ENCODE measurements around the gene FNDC10. TPM values are rescaled to one million over a fixed set of nuclear protein-coding genes. Genes with fewer than 3 reads are reported as not detected.
"Not testable (repeated sequence)": the region's sequence is repeated elsewhere in the genome, so short reads cannot be mapped to it uniquely, and the experiment has no call there.

FNDC10 gene
- 6.9 and 8.8 TPM in 2 replicates for total RNA-seq

DNA sequence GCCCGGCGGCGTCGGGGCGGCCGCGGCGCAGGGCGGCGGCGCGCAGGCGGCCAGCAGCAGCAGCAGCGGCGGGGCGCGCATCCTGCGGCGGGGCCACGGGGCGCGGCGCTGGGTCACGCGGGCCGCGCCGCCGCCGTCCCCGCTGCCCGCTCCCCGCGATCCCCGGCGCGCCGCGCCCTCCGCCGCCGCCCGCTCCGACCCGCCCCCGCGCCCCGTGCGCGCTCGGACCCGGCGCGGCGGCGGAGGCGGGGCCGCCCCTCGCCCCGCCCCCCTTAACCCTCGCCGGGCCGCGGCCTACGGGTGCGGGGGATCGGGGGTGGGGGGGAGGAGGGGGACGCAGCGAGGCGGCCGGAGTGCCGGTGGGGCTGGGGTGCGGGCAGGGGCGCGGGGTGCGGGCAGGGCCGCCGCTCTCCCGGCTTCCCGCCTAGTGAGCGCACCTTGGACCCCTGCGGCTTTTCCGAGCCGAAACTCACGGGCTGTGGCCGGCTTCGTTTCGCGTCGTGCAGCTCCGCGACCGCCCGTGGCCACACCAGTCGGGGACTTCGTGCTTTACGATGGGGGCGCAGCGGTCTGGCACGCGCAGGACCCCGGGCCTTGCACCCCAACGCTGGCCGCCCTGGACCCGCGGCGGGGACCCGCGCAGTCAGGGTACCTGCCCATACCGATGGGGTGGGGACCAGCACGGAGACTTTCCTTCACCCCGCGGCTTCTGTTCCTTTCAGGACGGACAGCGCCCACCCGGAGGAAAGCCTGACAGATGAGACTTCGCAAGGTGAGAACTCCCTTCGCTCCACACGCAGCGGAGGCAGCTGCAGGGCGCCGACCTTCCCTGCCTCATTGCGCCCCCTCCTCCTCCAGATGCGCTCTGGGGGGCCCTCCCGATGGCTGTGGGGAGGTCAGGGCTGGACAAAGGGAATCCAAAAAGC, at the start of gene FNDC10:
Gene FNDC10 (minus strand): TSS at position 201 of the 926 bp plus-strand sequence. CDS start 120 bp downstream, at position 81.
- intact Hi-C loops (cut with micrococcal nuclease), result no loop called here

DNA sequence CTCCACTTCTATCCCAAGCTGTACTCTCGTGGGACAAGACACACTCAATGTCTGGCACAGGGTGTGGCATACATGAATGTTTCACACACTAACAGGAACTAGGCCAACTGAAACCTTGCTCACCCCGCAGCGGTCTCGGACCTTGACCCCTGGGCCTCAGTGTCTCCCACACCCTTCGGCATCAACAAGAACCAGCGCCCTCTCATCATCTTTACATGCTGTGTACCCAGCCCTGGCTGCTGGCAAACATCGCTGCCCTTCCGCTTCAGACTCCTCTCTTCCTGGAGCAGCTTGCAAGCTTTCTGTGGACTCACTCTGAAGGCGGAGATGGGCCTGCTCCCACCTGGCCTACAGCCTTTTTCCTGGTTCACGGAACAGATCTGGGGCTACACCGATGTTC, 48.3 kb upstream of the FNDC10 start:
- intact Hi-C loops (cut with micrococcal nuclease), result not testable (repeated sequence)

DNA sequence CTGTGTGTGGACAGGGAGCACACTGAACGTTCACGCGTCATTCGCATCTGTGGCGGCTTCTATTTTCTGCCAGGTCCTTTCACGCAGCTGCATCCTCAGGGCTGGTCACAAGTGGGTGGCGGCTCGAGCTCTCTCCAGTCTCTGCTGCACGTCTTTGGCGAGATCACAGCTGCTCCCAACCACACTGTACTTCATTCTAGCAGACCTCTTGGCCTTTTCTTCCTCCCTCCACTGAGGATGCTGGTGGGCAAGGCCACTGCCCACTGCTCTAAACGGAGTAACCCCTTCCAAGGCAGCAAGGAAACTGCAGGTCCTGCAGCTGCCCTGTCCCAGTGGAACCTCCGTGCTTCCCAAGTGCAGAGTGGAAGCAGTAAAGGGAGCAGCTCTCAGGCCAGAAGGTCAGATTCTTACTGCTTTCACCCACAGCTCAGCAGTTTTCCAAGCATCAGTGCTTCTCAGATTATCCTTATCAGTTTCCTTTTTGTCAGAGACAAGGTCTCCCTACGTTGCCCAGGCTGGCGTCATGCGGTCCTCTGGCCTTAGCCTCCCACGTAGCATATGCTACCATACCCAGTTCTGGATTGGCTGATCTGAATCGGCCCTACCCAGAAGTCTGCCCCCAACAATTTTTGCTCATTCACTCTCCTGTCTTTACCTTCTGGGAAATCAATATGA, 47.8 kb upstream of the FNDC10 start:
- intact Hi-C loops (cut with micrococcal nuclease), result not testable (repeated sequence)

DNA sequence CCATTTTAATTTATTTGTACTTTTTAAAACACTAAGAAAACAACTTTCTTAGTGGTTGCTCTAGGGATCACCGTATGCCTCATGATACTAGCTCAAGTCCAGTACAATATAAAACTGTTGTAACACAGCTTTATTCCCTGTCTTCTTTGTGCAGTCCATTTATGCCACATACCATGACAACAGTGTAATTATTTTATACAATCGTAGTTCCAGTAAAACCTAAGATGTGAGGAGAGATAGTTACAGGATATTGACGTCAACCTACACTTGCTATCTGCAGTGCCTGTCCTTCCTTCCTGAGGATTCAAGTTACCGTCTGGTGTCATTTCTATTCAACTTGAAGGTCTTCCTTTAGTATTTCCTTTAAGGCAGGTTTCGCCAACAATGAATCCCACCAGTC, 46.4 kb upstream of the FNDC10 start:
- intact Hi-C loops (cut with micrococcal nuclease), result not testable (repeated sequence)

DNA sequence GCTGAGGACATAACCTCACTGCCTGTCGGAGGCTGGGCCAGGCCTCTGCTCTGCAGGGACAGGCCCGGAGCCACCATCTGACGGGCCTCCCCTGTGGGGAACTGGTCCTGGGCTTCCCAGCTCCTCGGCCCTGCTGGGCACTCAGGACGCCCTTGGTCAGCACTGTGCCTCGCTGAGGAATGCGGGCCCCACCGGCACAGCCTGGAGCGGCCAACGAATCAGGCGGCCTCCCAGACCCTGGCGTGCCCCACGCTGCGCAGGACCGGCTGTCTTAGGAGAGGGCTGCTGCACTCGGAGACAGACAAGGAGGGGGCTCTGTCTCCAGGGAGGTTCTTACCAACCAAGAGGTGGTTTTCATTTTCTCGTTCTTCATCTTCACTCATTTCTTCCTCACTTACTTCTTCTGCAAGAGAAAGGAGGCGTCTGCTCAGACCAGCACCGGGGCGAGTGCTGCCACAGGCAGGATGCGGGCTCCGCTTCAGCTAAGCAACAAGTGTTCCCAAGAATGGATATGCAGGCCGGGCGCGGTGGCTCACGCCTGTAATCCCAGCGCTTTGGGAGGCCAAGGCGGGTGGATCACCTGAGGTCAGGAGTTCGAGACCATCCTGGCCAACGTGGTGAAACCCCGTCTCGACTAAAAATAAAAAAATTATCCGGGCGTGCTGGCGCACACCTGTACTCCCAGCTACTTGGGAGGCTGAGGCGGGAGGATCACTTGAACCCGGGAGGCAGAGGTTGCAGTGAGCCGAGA, 41.0 kb upstream of the FNDC10 start:
- intact Hi-C loops (cut with micrococcal nuclease), result not testable (repeated sequence)

DNA sequence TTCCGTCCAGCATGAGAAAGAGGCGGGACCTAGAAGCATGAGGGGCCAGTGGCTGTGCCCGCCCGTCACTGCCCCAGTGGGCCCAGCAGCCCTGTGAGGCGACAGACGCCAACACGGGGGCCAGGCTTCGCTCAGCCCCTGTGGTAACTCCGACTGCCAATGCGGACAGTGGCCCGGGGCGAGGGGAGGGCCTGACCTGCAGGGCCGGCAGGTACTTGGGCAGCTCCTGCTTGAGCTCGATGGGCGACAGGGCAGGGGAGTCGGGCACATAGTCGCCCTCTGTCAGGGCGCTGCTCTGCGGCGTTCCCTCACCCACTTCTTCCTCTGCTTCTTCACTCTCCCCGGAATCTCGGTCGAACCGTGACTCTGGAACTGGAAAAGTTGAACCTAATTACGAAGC, 40.1 kb upstream of the FNDC10 start:
- intact Hi-C loops (cut with micrococcal nuclease), result not testable (repeated sequence)

DNA sequence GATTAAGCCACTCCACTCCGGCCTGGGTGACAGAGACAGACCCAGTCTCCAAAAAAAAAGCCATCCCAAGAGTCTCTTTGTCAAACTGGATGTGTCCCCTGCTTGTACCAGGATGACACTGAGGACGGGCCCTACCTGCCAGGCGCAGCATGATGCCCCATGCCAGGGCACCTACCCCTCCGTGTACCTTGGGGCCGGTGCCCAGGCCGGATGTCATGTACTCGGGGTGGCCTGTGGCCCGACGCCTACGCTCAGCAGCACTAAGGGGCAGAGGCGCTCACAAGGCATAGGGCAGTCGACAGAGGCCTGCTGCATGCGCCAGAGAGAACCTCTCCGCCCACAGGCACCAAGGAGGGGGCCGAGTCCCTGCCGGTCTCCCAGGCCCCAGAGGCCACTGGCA, 39.4 kb upstream of the FNDC10 start:
- intact Hi-C loops (cut with micrococcal nuclease), result not testable (repeated sequence)

DNA sequence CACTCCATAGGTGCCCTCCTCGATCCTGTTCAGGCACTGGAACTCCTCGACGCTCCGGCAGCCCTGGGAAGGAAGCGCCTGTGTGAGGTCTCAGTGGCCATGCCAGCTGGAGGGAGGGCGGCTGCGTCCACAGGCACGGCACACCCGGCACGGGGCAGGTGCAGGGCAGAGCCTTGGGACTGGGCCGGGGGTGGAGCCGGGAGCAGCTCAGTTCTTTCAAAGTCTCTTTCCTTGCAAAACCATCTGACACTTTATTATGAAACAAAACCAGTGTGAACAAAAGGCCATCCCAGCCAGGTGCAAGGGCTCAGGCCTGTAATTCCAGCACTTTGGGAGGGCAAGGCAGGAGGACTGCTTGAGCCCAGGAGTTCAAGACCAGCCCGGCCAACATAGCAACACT, 38.6 kb upstream of the FNDC10 start:
- intact Hi-C loops (cut with micrococcal nuclease), result not testable (repeated sequence)

DNA sequence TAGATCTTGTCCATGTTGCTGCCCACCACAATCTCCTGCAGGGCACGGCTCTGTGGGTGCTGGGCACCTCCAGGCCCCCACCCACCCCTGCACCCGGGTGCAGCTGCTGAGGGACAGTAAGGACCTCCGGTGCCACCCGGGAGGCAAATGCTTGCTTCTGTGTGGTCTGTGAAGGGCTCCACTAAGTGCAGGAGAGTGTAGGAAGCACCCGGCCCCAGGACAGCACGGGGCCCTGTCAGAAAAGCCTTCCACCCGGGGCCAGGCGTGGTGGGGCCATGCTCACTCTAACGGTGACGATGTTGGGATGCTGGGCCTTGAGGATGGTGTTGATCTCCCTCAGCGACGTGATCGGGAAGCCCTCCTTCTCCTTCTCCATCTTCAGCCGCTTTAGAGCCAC, 37.5 kb upstream of the FNDC10 start:
- intact Hi-C loops (cut with micrococcal nuclease), result not testable (repeated sequence)

DNA sequence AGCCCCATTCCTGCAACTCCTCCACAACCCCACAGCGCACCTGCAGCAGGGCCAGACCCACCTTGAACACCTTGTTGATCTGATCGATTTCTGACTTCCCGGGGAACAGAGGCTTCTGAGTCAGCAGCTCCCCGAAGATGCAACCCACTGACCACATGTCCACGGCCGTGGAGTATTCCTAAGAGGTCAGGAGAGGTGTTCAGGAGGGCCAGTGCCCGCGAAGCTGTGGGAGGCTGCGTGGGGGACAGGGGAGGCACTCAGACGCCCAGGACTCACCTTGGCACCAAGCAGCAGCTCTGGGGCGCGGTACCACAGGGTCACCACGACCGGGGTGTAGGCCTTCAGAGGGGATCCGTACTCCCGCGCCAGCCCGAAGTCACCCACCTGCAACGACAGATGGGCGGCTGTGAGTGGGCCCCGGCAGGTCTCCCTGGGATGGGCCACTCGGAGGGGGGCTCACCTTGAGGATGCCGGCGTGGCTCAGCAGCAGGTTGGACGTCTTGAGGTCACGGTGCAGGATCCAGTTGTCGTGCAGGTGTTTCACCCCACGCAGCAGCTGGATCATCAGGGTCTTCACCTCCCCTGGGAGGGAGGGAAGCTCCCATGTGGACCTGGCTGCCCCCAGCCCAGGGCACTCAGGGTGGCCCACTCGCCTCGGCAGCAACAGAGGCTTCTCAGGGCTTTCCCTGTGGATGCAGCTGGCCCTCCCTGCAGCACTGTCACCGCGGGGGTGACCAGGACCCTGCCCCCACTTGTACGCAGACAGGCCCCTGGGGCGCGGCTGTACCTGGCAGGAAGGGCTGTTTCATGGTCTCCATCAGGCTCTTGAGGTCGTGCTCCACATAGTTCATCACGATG, 36.9 kb upstream of the FNDC10 start:
- intact Hi-C loops (cut with micrococcal nuclease), result not testable (repeated sequence)

DNA sequence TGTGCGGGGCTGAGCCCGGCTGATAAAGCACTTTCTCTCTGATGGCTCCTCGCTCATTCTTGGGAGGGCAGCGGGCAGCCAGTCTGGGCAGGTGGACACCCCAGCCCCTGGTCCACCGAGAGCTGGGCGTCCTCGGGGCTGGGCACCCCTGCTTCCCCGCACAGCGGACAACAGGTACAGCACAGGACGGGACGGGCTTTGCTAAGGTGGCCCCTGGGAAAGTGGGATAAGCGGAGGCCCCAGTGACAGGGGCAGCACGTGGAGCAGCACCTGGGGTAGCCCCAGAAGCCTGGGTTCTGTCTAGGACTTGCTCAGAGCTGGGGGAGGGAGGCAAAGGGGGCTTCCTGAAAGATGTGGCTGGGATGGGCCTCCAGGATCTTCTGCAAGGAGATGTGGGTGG, 34.7 kb upstream of the FNDC10 start:
- intact Hi-C loops (cut with micrococcal nuclease), result not testable (repeated sequence)

DNA sequence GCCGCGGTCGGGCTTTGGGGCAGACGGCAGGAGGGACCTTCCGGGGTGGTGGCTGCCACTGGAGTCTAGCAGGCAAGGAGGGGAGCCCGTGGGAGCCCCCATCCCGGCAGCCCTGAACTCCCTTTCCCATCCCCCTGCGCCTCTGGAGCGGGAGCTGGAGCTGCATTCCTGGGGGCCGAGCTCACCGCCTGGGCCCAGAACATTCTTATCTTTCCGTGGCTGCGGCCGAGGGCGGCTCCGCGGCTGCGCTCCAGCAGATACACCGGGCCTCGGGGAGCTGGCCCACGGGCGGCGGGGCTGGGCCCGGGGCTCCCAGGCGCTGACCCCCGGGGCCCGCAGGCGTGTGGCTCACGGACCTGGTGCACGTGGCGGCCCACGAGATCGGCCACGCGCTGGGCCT, 33.5 kb upstream of the FNDC10 start:
- intact Hi-C loops (cut with micrococcal nuclease), result not testable (repeated sequence)

DNA sequence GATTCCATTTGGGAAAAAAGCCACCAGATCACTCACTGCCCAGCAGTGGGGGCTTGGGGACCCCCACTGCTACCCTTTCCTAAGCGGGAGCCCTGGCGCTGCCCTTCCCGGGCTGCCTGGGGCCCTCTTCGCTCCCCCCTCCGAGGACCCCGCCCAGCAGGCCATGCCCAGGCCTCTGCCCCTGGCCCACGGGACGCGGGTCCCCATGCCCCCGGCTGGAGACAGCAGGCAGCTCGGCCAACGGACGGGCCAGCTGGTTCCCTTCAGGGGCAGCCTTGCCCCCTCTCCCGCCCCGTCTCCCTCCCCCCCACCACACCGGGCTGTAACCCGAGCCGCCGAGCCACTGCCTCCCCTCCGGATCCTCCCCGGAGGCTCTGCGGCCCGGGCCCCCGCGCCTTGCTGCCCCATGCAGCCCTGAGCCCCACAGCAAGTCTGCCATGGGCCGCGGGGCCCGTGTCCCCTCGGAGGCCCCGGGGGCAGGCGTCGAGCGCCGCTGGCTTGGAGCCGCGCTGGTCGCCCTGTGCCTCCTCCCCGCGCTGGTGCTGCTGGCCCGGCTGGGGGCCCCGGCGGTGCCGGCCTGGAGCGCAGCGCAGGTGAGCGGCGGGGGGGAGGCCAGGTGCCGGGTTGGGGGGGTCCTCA, 32.0 kb upstream of the FNDC10 start, which contains the start of gene MMP23B:
Gene MMP23B (plus strand): TSS at position 392 of the 639 bp plus-strand sequence. CDS start 46 bp downstream, at position 438.
- intact Hi-C loops (cut with micrococcal nuclease), result loop anchor here (2.0 kb wide), 2 partner anchors 17 to 57 kb away; partner anchors contain the start of genes MIB2 and SSU72

DNA sequence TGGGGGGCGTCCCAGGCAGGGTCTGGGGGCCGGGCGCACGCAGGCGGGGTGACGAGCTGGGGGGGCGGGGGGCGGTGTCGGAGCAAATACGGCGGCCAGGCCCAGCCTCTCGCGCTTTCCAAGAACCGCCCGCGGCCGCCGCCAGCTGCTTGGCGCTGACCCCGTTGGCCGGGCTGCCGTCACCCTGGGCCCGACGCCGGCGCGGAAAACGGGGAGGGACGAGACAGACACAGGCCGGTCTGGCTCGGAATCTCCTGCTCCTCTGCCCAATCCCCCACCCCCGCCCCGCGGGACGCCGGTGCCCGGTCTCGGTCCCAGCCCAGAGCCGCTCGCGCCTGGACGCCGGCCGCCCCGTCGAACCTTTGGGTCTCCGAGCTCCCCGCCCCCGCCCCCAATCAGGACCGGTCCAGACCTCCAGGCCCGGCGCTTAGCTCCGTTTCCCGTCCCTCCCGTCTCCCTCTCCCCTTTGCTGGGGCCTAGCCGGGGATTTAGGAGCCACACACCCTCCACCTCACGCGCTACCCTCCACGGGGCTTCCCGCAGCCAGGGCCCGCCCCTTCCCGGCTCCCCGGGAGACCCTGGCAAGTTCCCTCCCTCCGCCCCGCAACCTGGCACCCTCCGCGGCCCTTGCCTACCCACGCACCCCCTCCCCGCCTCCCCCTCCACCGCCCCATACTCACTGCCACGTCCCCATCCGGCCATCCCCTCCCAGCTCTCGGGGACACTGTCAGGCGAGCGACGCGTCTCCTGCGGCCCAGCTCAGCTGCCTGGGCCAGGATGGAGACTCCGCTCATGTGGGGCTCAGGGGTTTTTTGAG, 31.2 kb upstream of the FNDC10 start:
- intact Hi-C loops (cut with micrococcal nuclease), result loop anchor here (2.0 kb wide), 2 partner anchors 16 to 56 kb away; partner anchors contain the start of genes MIB2 and SSU72

DNA sequence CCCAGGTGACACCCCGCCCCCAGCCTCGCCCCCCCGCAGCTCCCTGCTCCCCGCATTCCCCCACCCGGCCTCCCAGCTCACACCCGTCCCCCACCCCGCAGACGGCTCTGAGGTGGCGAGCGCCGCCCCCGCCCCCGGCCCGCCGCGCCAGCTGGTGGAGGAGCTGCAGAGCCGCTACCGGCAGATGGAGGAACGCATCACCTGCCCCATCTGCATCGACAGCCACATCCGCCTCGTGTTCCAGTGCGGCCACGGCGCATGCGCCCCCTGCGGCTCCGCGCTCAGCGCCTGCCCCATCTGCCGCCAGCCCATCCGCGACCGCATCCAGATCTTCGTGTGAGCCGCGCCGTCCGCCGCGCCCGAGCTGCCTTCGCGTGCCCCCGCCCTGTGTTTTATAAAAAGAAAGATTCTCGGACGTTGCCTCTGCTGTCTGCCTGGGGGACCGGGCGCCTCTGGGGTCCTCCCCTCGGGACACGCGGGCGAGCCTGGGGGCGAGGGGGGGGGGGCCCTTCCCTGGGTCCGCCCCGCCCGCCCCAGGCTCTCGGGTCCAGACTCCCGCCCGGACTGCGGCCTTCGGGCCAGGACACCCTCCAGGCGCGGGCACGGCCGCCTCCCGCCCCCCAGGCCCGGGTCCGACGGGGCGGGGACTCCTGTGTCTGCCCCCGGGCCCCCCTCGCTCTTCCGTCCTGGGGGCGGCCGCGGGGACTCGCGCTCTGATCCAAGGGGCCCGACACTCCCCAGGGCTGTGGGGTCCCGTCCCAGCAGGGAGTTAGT, 30.4 kb upstream of the FNDC10 start:
- intact Hi-C loops (cut with micrococcal nuclease), result loop anchor here (2.0 kb wide), 2 partner anchors 16 to 56 kb away; partner anchors contain the start of genes MIB2 and SSU72

DNA sequence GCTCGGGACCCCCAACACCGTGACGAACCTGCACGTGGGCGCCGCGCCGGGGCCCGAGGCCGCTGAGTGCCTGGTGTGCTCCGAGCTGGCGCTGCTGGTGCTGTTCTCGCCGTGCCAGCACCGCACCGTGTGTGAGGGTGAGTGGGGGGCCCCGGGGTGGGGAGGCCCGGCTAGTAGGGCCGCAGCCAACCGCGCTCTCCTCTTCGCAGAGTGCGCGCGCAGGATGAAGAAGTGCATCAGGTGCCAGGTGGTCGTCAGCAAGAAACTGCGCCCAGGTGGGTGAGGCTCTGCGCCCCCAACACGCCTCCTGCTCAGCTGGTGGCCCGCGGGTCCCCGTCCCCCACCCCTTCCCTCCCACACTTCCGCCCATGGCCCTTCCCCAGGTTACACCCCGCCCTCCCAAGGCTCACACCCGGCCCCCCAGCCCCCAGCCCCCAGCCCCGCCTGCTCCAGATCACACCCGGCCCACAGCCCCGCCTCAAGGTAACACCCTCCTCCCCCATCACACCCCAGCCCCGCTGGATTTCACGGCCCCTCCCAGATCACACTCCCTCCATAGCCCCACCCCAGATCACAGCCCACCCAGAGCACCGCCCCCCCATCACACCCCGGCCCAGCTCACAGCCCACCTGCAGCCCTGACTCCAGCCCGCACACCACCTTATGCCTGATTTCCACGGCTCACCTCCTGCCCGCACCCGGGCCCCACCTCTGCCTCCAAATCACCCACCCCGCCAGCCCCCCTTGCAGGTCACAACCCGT, 29.7 kb upstream of the FNDC10 start:
- intact Hi-C loops (cut with micrococcal nuclease), result loop anchor here (2.0 kb wide), 2 partner anchors 15 to 55 kb away; partner anchors contain the start of genes MIB2 and SSU72

DNA sequence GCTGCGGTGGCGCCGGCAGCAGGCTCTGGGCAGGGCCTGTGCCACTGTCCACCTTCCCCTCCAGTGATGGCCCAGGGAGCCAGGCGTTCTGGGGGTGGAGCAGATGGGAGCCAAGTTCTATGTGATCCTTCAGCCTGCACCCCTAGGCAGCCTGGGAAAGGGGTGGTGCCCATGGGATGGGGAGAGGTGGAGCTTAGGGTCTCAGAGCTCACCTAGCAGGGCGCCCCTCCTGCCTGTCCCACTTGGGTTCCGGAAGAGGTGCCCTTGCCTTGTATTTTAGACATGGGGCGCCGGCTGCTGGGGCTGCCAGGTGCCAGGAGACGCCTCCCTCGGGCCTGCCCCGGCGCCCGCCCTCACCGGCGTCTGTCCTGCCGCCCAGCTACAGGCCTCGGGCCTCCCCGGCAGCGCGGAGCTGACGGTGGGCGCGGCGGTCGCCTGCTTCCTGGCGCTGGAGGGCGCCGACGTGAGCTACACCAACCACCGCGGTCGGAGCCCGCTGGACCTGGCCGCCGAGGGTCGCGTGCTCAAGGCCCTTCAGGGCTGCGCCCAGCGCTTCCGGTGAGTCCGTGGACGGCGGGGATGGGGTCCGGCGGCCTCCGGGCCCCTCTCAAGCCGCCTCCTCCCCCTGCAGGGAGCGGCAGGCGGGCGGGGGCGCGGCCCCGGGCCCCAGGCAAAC, 29.0 kb upstream of the FNDC10 start:
- intact Hi-C loops (cut with micrococcal nuclease), result no loop called here

Data from T-helper 1 cell treated with Interleukin-12 subunit alpha and Interleukin-12 subunit beta and Interleukin-4 antibody, amounts not matched to agents 30 ng/mL and 1 ng/mL, for 36 hours (primary cell).